A172 (cell line): ENCODE measurements around the gene MLST8. TPM values are rescaled to one million over a fixed set of nuclear protein-coding genes. Genes with fewer than 3 reads are reported as not detected.
A peak's percentile ranks its signal among the peaks of the same experiment; 100 is the strongest.
"Not testable (repeated sequence)": the region's sequence is repeated elsewhere in the genome, so short reads cannot be mapped to it uniquely, and the experiment has no call there.

Source experiments
- DNase-seq: peaks from one replicate; pipeline ENCODE4 v3.0.0-alpha.2; 2015; ENCODE audit warnings: low spot score
- total RNA-seq: library from RNA; depleted of rRNA; stranded (reverse); fragments of >200 nt; shearing (Covaris generic); gene quantifications from 2 replicates; pipeline ENCODE4 v1.2.3, GENCODE V29; 2014

Gene MLST8
- total RNA-seq, 1 experiment from 2014 or later = 64.5 TPM

GRCh38 chr16:2190002-2190658 lies 15.1 kb upstream of the MLST8 start:
- no peak for DNase-seq

GRCh38 chr16:2190659-2191445 lies 14.4 kb upstream of the MLST8 start:
- no peak for DNase-seq

GRCh38 chr16:2191446-2191706 lies 13.9 kb upstream of the MLST8 start:
- no peak for DNase-seq

GRCh38 chr16:2194166-2194834 lies 11.0 kb upstream of the MLST8 start:
- DNase-seq = peak; percentile 83

- peak; percentile 66 for DNase-seq
Observed at GRCh38 chr16:2194852-2195321, 10.4 kb upstream of the MLST8 start.

GRCh38 chr16:2195322-2196161 lies 9.7 kb upstream of the MLST8 start:
- DNase-seq = no peak

- no peak for DNase-seq
Observed at GRCh38 chr16:2196162-2196980, 8.9 kb upstream of the MLST8 start, which contains the start of gene CASKIN1. Gene CASKIN1 (minus strand): TSS chr16:2196605. CDS start chr16:2196432, 173 bp downstream.

- no peak for DNase-seq
Observed at GRCh38 chr16:2196981-2197511, 8.2 kb upstream of the MLST8 start.

- DNase-seq = no peak
Observed at GRCh38 chr16:2197765-2198164, 7.5 kb upstream of the MLST8 start.

- DNase-seq = no peak
Observed at GRCh38 chr16:2198283-2198682, 7.0 kb upstream of the MLST8 start.

- DNase-seq = no peak
Observed at GRCh38 chr16:2199095-2199494, 6.2 kb upstream of the MLST8 start.

- no peak for DNase-seq
Observed at GRCh38 chr16:2199621-2200139, 5.6 kb upstream of the MLST8 start.

GRCh38 chr16:2200313-2200712 lies 4.9 kb upstream of the MLST8 start:
- DNase-seq = no peak

- DNase-seq = not testable (repeated sequence)
Observed at GRCh38 chr16:2203119-2203688, 2.0 kb upstream of the MLST8 start.

GRCh38 chr16:2204416-2205103 lies 694 bp upstream of the MLST8 start:
- no peak for DNase-seq

- no peak for DNase-seq
Observed at GRCh38 chr16:2205967-2206313, 686 bp downstream of the MLST8 start.

- no peak for DNase-seq
Observed at GRCh38 chr16:2206420-2206779, 1.1 kb downstream of the MLST8 start.

- DNase-seq = no peak
Observed at GRCh38 chr16:2206780-2207433, 1.7 kb downstream of the MLST8 start.

- no peak for DNase-seq
Observed at GRCh38 chr16:2207872-2208271, 2.6 kb downstream of the MLST8 start.
